ENCODE results near the gene KIAA1191.

Gene KIAA1191

DNA sequence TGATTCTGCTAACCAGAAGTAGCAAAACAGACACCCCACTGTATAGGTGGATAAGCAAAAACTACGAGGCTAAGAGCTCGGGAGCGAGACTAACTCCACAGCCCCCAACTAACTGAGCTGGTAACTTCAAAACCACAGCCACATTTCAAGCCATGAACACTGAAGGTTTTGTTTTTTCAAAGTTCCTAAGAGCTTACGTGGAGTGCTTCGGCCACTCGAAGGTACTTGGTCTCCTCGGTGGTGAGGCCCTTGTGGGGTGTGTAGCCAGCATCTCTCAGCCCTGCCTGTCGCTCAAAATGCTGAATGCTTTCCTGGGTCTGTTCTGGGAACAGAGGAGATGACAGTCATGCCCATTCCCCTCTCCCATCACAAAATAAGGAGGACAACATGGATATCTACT, 11.1 kb downstream of the KIAA1191 start:
- H3K27me3 ChIP-seq (ENCODE audit: insufficient read depth, low read length, poor library complexity, severe bottlenecking), result no peaks in the 10 kb centered on the region
- no peaks in the 10 kb centered on the region for H3K9me2 ChIP-seq (replicated peaks; ENCODE audit: low read depth, low read length)
- TF ChIP-seq, protein P1, sequence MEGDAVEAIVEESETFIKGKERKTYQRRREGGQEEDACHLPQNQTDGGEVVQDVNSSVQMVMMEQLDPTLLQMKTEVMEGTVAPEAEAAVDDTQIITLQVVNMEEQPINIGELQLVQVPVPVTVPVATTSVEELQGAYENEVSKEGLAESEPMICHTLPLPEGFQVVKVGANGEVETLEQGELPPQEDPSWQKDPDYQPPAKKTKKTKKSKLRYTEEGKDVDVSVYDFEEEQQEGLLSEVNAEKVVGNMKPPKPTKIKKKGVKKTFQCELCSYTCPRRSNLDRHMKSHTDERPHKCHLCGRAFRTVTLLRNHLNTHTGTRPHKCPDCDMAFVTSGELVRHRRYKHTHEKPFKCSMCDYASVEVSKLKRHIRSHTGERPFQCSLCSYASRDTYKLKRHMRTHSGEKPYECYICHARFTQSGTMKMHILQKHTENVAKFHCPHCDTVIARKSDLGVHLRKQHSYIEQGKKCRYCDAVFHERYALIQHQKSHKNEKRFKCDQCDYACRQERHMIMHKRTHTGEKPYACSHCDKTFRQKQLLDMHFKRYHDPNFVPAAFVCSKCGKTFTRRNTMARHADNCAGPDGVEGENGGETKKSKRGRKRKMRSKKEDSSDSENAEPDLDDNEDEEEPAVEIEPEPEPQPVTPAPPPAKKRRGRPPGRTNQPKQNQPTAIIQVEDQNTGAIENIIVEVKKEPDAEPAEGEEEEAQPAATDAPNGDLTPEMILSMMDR (conservative IDR thresholded peaks at IDR 0.05; ENCODE audit: low read length), result no peak
- no peak for TF ChIP-seq EZH2phosphoT487 (IDR thresholded peaks at IDR 0.05; ENCODE audit: borderline replicate concordance)
- H3F3A ChIP-seq (ENCODE audit: low read depth), result no peaks in the 10 kb centered on the region
- no peaks in the 10 kb centered on the region for H3K4me1 ChIP-seq (ENCODE audit: insufficient read depth, low read length, poor library complexity, severe bottlenecking)
- H3K4me2 ChIP-seq (ENCODE audit: low read depth, low read length, poor library complexity, severe bottlenecking), result no peak overlapping the region
- no peaks in the 10 kb centered on the region for H3K9me3 ChIP-seq (ENCODE audit: insufficient read depth, low read depth, low read length)
- H3K36me3 ChIP-seq (ENCODE audit: insufficient read depth, low read length), result peaks cover 58% of the 10 kb centered on the region; the same call in 1 of the 2 replicates
- H3K79me2 ChIP-seq (ENCODE audit: insufficient read depth, low read length), result peaks cover 12% of the 10 kb centered on the region; the same call in 1 of the 2 replicates
- H3K9ac ChIP-seq (ENCODE audit: low read depth, low read length, poor library complexity, severe bottlenecking), result no peak overlapping the region
- no peak overlapping the region for H3K4me3 ChIP-seq (ENCODE audit: low read length, poor library complexity, severe bottlenecking)
- peaks cover 2% of the 10 kb centered on the region for H4K20me1 ChIP-seq (ENCODE audit: insufficient read depth, low read length, poor library complexity, severe bottlenecking)
- no peak overlapping the region for H2AFZ ChIP-seq (ENCODE audit: low read length)

DNA sequence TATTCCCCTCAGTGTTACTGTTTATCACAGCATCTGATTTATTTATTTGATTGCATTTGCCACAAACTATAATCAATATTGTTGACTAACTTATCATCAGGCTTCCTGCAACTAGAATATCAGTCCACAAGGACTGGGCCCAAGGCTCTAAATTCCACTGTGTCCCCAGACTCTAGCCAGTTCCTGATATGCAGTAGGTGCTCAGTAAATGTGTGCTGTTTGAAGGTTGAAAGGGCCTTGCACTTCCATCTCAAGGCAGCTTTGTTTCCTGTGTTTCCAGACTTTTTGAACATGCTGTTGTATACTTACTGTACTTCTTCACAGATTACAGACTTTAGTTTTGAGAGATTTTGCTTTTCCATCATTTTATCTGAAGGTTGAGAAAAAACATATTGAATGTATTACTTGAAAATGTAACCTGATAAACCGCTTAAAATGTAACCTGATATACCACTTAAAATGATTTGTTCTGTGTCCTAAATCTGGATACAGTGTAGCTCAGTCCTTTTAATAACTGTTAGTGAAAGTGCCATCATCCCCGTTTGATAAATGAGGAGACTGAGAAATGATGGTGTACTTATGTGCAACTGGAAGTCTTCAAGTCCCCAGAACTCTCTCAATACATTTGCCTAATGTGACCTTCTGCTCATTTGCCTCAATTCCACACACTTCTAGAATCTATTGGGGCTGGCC, 18.7 kb downstream of the KIAA1191 start:
- Histone ChIP-seq H3K79me2 (ENCODE audit: insufficient read depth, low read length) (no peaks in the 10 kb centered on the region), H3K36me3 (ENCODE audit: insufficient read depth, low read length) (peaks cover 18% of the 10 kb centered on the region; the same call in 1 of the 2 replicates), H3K4me3 (ENCODE audit: low read length, poor library complexity, severe bottlenecking) (no peak overlapping the region), H3K4me2 (ENCODE audit: low read depth, low read length, poor library complexity, severe bottlenecking) (no peak overlapping the region), H3K9me2 (replicated peaks; ENCODE audit: low read depth, low read length) (no peaks in the 10 kb centered on the region), H3F3A (ENCODE audit: low read depth) (no peaks in the 10 kb centered on the region), H3K4me1 (ENCODE audit: insufficient read depth, low read length, poor library complexity, severe bottlenecking) (no peaks in the 10 kb centered on the region), H3K9me3 (ENCODE audit: insufficient read depth, low read depth, low read length) (no peaks in the 10 kb centered on the region), H2AFZ (ENCODE audit: low read length) (no peak overlapping the region), H4K20me1 (ENCODE audit: insufficient read depth, low read length, poor library complexity, severe bottlenecking) (no peaks in the 10 kb centered on the region), H3K9ac (ENCODE audit: low read depth, low read length, poor library complexity, severe bottlenecking) (no peak overlapping the region), H3K27me3 (ENCODE audit: insufficient read depth, low read length, poor library complexity, severe bottlenecking) (no peaks in the 10 kb centered on the region)
- no peak for TF ChIP-seq EZH2phosphoT487 (IDR thresholded peaks at IDR 0.05; ENCODE audit: borderline replicate concordance)
- TF ChIP-seq, protein P1 (conservative IDR thresholded peaks at IDR 0.05; ENCODE audit: low read length), result no peak

DNA sequence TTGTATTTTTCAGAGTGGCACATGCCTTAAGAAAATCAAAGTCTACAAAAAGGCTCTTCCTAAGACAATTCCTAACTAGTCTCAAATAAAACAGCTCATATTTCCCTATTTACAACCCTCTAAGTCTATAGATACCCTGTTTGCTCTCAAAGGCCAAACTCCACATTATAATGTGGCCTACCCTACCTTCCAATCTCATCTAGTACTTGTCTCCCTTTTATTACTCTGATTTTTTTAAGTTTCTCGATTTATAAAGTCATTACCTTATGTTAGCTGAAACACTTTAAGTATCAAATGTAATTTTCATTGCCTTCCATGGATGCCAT, 19.4 kb downstream of the KIAA1191 start:
- H3F3A ChIP-seq (ENCODE audit: low read depth), result no peaks in the 10 kb centered on the region
- TF ChIP-seq EZH2phosphoT487 (IDR thresholded peaks at IDR 0.05; ENCODE audit: borderline replicate concordance), result no peak
- TF ChIP-seq, protein P1 (conservative IDR thresholded peaks at IDR 0.05; ENCODE audit: low read length), result no peak
- no peak overlapping the region for H3K4me3 ChIP-seq (ENCODE audit: low read length, poor library complexity, severe bottlenecking)
- no peaks in the 10 kb centered on the region for H3K79me2 ChIP-seq (ENCODE audit: insufficient read depth, low read length)
- H3K36me3 ChIP-seq (ENCODE audit: insufficient read depth, low read length), result peaks cover 12% of the 10 kb centered on the region; the same call in 1 of the 2 replicates
- H3K9ac ChIP-seq (ENCODE audit: low read depth, low read length, poor library complexity, severe bottlenecking), result no peak overlapping the region
- no peaks in the 10 kb centered on the region for H3K9me2 ChIP-seq (replicated peaks; ENCODE audit: low read depth, low read length)
- H4K20me1 ChIP-seq (ENCODE audit: insufficient read depth, low read length, poor library complexity, severe bottlenecking), result no peaks in the 10 kb centered on the region
- no peaks in the 10 kb centered on the region for H3K4me1 ChIP-seq (ENCODE audit: insufficient read depth, low read length, poor library complexity, severe bottlenecking)
- H3K27me3 ChIP-seq (ENCODE audit: insufficient read depth, low read length, poor library complexity, severe bottlenecking), result no peaks in the 10 kb centered on the region
- no peaks in the 10 kb centered on the region for H3K9me3 ChIP-seq (ENCODE audit: insufficient read depth, low read depth, low read length)
- H2AFZ ChIP-seq (ENCODE audit: low read length), result no peak overlapping the region
- H3K4me2 ChIP-seq (ENCODE audit: low read depth, low read length, poor library complexity, severe bottlenecking), result no peak overlapping the region

All from Loucy (cell line).